Measurements from ENCODE around the gene HIF3A.
"Not testable (repeated sequence)": the region's sequence is repeated elsewhere in the genome, so short reads cannot be mapped to it uniquely, and the experiment has no call there.

Gene HIF3A

GRCh38 chr19:46361915-46362314 is 65.1 kb downstream of the HIF3A start:
- peak; percentile 29 for FAIRE-seq

- FAIRE-seq, result no peak
These were observed 67.5 kb downstream of the HIF3A start for GRCh38 chr19:46364359-46364758.

DNA sequence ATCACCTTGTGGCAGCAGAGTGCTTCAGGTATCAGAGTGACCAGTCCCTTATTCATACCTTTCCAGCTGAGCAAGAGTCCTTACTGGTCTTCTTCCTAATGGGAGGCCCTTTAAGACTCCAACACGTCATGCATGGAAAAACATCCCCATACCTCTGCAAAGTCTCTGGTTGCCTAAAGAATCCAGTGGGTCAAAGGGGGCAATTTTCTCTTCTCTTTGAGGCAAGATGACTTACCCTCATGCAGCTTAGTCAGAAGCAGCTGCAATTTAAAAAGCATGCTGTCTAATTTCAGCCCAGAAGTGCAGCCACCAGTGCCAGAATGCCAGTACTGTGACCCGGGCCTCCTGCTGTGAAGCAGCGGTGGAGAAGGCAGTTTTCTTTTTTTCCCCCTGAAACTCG is 68.7 kb downstream of the HIF3A start:
- no peak for FAIRE-seq

GRCh38 chr19:46366620-46367292 is 69.9 kb downstream of the HIF3A start:
- no peak for FAIRE-seq

GRCh38 chr19:46367426-46367825 is 70.6 kb downstream of the HIF3A start:
- no peak for FAIRE-seq

DNA sequence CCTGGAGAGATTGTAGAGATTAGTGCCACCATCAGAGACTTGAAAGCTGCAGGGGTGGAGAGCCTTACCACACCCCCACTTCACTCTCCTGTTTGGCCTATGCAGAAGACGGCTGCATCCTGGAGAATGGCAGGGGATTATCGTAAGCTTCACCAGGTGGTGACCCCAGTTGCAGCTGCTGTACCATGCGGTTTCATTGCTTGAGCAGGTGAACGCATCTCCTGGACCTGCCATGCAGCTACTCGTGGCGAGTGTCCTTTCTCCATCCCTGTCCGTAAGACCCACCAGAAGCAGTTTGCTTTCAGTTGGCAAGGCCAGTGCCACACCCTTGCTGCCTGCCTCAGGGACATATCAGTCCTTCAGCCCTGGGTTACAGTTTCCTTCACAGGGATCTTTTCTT is 71.3 kb downstream of the HIF3A start:
- FAIRE-seq, result no peak

DNA sequence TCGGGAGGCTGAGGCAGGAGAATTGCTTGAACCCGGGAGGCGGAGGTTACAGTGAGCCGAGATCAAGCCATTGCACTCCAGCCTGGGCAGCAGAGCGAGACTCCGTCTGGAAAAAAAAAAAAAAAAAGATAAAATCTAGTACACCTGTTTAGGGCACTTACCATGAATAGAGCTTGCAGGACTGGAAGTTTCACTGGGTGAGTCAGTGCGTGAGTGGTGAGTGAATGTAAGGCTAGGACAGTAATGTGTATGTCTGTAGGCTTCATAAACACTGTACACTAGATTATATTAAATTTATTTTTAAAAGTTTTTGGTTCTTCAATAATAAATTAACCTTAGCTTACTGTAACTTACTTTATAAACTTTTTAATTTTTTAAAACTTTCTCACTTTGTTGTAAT is 73.0 kb downstream of the HIF3A start:
- no peak for FAIRE-seq

DNA sequence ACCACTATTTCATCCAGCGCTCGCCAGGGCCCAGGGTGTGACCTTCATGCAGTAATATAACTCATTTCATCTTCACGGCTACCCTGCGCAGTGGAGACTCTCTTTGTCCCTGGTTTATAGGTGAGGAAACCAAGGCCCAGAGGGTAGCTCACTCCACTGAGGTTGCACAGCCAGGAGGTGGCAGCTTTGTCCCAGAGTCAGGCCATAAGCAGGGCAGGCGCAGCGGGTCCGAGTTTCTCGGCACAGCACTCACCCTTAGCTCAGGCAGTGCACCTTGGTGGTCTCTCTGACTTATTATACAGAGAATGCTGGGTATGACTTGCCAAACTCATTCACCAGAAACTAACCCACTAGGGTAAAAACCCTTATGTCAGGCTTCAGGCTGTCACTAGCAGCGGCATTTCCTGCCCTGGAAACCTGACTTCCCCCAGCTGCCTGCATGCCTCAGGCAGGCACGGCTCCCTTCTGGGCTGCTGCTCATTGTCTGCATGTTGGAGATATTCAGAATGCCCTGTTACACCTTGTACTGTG is 74.6 kb downstream of the HIF3A start:
- no peak for FAIRE-seq

- no peak for FAIRE-seq
These were observed 76.2 kb downstream of the HIF3A start for GRCh38 chr19:46372901-46373490.

DNA sequence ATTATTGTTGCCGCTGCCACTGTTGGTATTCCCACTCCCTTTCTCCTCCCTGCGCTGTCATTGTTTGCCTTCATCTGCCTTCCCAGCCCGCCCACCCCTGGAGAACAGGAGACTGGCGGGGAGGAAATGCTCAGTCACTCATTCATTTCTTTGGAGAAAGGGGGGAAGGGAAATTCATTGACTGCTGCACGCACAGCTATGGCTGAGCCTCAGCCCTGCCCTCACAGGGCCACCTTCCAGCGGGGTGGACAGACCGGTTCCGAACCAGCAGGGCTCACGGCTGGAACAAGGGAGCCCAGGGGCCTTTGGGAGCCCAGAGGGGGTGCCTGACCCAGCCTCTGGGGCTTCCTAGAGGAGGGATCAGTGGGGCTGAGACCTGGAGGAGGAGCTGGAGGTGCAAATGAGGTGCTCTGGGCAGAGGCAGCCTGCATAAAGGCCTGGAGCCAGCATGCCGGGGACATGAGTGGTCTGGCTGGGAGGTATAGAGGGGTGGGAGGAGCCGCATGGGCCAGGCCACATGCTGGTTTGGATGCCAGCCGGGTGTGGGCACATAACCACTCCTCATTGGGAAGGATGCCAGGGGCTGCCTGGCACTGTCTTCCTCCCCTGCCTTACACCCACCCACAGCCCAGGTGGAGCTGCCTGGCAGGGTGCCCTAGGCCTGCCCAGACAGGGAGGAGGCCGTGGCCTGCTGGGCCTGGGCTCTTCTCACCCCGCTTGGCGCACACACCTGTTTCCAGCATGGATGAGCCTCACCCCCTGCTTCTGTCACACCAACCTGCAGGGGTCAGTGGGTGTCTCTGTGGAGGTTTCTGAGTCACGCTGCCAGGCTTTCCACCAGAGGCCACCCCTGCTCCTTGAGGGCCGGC is 76.9 kb downstream of the HIF3A start:
- no peak for FAIRE-seq

- FAIRE-seq, result no peak
These were observed 78.0 kb downstream of the HIF3A start for GRCh38 chr19:46374536-46375475.

DNA sequence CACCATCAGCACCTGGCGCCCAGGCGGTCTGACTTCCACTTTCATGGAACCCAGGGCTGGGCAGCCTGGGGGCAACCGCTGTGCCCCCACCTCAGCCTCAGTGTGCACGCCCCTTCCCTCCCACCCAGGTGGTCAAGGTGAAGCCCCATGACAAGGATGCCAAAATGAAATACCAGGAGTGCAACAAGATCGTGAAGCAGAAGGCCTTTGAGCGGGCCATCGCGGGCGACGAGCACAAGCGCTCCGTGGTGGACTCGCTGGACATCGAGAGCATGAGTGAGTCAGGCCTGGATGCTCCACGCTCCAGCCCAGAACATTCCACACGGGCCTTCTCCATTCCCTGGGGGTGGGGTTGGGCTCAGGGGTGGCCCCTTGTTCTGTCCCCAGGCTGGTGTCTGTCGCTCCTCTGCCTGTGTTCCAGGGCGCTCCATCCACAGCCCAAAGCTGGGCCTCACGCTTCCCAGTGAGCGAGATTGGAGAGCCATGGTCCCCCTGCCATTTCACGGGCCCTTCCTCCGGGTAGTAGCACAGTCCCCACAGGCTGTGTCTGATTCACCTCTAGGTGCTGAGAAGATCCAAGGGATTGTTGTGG is 78.7 kb downstream of the HIF3A start:
- FAIRE-seq, result not testable (repeated sequence)

DNA sequence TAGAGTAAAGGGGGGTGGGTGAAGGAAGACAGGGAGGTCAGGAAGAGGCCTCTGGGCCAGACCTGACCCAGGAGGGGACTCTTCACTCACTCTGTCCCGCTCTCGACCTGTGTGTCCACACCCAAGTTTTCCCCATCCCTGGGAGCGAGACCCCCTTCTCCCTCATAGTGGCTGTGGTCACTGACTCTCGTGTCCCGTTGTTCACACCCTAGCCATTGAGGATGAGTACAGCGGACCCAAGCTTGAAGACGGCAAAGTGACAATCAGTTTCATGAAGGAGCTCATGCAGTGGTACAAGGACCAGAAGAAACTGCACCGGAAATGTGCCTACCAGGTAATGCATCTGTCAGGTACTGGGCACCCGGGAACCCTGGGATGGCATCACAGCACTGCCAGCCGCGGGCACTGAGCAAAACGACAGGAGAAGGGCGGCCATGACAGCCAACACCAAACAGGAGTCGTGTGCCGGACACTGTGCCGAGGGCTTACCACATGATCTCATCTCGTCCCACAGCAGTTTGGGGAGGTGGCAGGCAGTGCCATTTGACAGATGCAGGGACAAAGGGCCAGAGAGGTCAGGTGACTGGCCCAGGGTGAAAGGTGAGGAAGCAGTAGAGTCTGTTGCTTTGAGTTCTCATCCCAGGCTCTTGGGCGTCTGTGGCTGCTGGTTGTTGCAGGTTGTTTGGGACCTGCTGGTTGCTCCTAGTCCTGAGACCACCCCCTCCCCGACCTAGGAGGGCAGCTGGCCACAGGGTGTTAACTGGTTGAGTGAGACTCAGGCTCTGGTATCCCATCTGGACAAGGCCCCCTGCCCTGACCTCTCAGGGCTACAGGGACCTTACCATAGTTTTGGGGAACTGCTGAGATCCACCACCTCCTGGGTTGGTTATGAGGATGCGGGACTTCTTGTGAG is 79.7 kb downstream of the HIF3A start:
- no peak for FAIRE-seq

- FAIRE-seq, result no peak
These were observed 81.4 kb downstream of the HIF3A start for GRCh38 chr19:46378268-46378667.

- no peak for FAIRE-seq
These were observed 83.8 kb downstream of the HIF3A start for GRCh38 chr19:46380690-46381089.

DNA sequence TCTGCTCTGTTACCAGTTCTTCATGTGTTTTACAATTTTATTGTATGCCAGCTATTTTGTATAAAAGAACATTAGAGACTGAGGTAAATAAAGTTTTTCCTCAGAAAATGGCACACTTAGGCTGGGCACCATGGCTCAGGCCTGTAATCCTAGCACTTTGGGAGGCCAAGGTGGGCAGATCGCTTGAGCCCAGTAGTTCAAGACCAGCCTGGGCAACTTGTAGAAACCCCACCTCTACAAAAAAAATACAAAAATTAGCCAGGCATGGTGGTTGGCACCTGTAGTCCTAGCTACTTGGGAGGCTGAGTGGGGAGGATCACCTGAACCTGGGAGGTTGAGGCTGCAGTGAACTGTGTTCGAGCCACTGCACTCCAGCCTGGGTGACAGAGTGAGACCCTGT is 84.5 kb downstream of the HIF3A start:
- FAIRE-seq, result no peak

- no peak for FAIRE-seq
These were observed 85.0 kb downstream of the HIF3A start for GRCh38 chr19:46381756-46382345.

GRCh38 chr19:46383171-46383815 is 86.5 kb downstream of the HIF3A start:
- FAIRE-seq, result no peak

- no peak for FAIRE-seq
These were observed 87.0 kb downstream of the HIF3A start for GRCh38 chr19:46383846-46384245.

DNA sequence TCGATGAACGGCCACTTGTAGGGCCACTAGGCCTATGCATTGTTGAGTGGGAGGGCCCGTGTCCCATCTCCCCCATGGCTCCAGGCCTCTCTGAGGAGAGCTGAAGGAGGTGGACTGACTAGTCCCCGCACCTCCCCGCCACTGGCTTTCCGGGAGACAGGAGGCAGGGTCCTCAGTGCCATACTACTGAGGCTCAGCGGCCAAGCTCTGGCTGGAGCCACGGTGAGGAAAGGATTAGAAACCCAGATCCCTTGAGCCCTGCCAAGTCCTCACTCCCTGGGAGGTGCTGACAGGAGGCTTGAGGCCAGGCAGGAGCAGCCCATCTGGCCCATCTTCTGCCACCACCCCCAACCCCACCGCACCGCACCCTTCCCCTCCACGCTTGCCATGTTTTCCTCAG is 87.6 kb downstream of the HIF3A start:
- FAIRE-seq, result no peak
